MM.1S (cell line): ENCODE data around the gene CTSA.

ENCODE experiments used
- DNase-seq: peaks from one replicate; pipeline ENCODE4 v3.0.0-alpha.2; 2015
- H2AFZ ChIP-seq: fragments of 300-600 bp; sonication (generic); 2 replicates; pipeline ENCODE4 v1.6.0; 2016; ENCODE audit warnings: antibody characterized with exemption, low read length
- H3F3A ChIP-seq: fragments of 300-600 bp; sonication (generic); 2 replicates; pipeline ENCODE4 v1.6.1; 2016; ENCODE audit warnings: mild to moderate bottlenecking, antibody characterized with exemption, low read length, moderate library complexity, mixed read lengths; ENCODE audit not compliant: insufficient read depth
- H3K27ac ChIP-seq: fragments of 300-600 bp; sonication (generic); 2 replicates; pipeline ENCODE4 v1.5.1; 2016; ENCODE audit warnings: mild to moderate bottlenecking, low read length
- H3K27me3 ChIP-seq: fragments of 300-600 bp; sonication (generic); replicated peaks from 2 replicates; pipeline ENCODE4 v1.6.0; 2016; ENCODE audit warnings: low read length; ENCODE audit not compliant: insufficient read depth
- H3K36me3 ChIP-seq: fragments of 300-600 bp; sonication (generic); replicated peaks from 2 replicates; pipeline ENCODE4 v1.6.1; 2016; ENCODE audit warnings: mild to moderate bottlenecking, low read length, mixed read lengths; ENCODE audit not compliant: insufficient read depth
- H3K4me1 ChIP-seq: fragments of 300-600 bp; sonication (generic); 2 replicates; pipeline ENCODE4 v1.6.1; 2016; ENCODE audit warnings: low read length, mixed read lengths
- H3K4me2 ChIP-seq: fragments of 300-600 bp; sonication (generic); 2 replicates; pipeline ENCODE4 v1.6.0; 2016; ENCODE audit warnings: low read depth, low read length
- H3K4me3 ChIP-seq: fragments of 300-600 bp; sonication (generic); 2 replicates; pipeline ENCODE4 v1.5.1; 2016; ENCODE audit warnings: low read length, mixed read lengths
- H3K79me2 ChIP-seq: fragments of 300-600 bp; sonication (generic); 2 replicates; pipeline ENCODE4 v1.6.1; 2016; ENCODE audit warnings: mixed run types, low read length, mixed read lengths
- H3K9ac ChIP-seq: fragments of 300-600 bp; sonication (generic); 2 replicates; pipeline ENCODE4 v1.6.1; 2016; ENCODE audit warnings: low read length, mixed read lengths
- H3K9me2 ChIP-seq: fragments of 300-600 bp; sonication (generic); replicated peaks from 2 replicates; pipeline ENCODE4 v1.6.1; 2016; ENCODE audit warnings: mild to moderate bottlenecking, low read length, mixed read lengths; ENCODE audit not compliant: insufficient read depth
- H3K9me3 ChIP-seq: fragments of 300-600 bp; sonication (generic); replicated peaks from 2 replicates; pipeline ENCODE4 v1.6.1; 2016; ENCODE audit warnings: mild to moderate bottlenecking, low read length, mixed read lengths; ENCODE audit not compliant: insufficient read depth
- H4K20me1 ChIP-seq: fragments of 300-600 bp; sonication (generic); 2 replicates; pipeline ENCODE4 v1.6.1; 2016; ENCODE audit warnings: mild to moderate bottlenecking, low read length, moderate library complexity, mixed read lengths; ENCODE audit not compliant: insufficient read depth
- CTCF ChIP-seq: fragments of 300-600 bp; sonication (generic); IDR thresholded peaks from 2 replicates; pipeline ENCODE4 v1.5.1; 2016; ENCODE audit warnings: antibody characterized with exemption, low read length, mixed read lengths
- EZH2 ChIP-seq: fragments of 300-600 bp; sonication (generic); optimal IDR thresholded peaks from 2 replicates; pipeline ENCODE3; 2017; ENCODE audit warnings: low read depth, mild to moderate bottlenecking, antibody characterized with exemption, low read length, mixed read lengths
- EZH2phosphoT487 ChIP-seq: fragments of 300-600 bp; sonication (generic); IDR thresholded peaks from 2 replicates; pipeline ENCODE4 v1.6.1; 2018; ENCODE audit warnings: antibody characterized with exemption, low read length

CTSA gene

GRCh38 chr20:45878076-45878761 is 12.9 kb upstream of the CTSA start:
- DNase-seq: no peak

GRCh38 chr20:45880988-45881788 is 9.9 kb upstream of the CTSA start, which contains the start of gene ZSWIM1:
Gene ZSWIM1 (plus strand): TSS chr20:45881227. CDS start chr20:45882593, 1,366 bp downstream.
- peak; percentile 99 for DNase-seq
- Histone ChIP-seq H3K36me3 (no peaks in the 10 kb centered on the region), H3K9me3 (no peaks in the 10 kb centered on the region), H3K79me2 (peaks cover 14% of the 10 kb centered on the region), H3K27me3 (no peaks in the 10 kb centered on the region), H4K20me1 (no peaks in the 10 kb centered on the region), H3K4me1 (no peaks in the 10 kb centered on the region), H3F3A (no peaks in the 10 kb centered on the region; the same call in 1 of the 2 replicates), H3K4me3 (peak within 1 kb of the TSS; percentile 91), H3K9ac (peak within 1 kb of the TSS; percentile 75), H2AFZ (peak within 1 kb of the TSS; percentile 77), H3K4me2 (peak within 1 kb of the TSS; percentile 72), H3K27ac (peak within 1 kb of the TSS; percentile 16; the same call in 1 of the 2 replicates), H3K9me2 (no peaks in the 10 kb centered on the region)
- no peak for TF ChIP-seq CTCF
- TF ChIP-seq EZH2phosphoT487: no peak
- TF ChIP-seq EZH2: no peak

More at GRCh38 chr20:45878076-45878761, 12.9 kb upstream of the CTSA start:
- Histone ChIP-seq H3F3A (no peaks in the 10 kb centered on the region), H3K36me3 (no peaks in the 10 kb centered on the region), H3K9ac (no peak overlapping the region), H3K79me2 (peaks cover 14% of the 10 kb centered on the region), H3K4me3 (no peak overlapping the region), H2AFZ (no peak overlapping the region), H3K27ac (no peak overlapping the region), H3K27me3 (no peaks in the 10 kb centered on the region), H4K20me1 (no peaks in the 10 kb centered on the region), H3K9me2 (no peaks in the 10 kb centered on the region), H3K4me1 (no peaks in the 10 kb centered on the region), H3K4me2 (no peak overlapping the region), H3K9me3 (no peaks in the 10 kb centered on the region)
- no peak for TF ChIP-seq EZH2
- TF ChIP-seq EZH2phosphoT487: no peak
- no peak for TF ChIP-seq CTCF

- Histone ChIP-seq H2AFZ (no peak overlapping the region), H3K27me3 (no peaks in the 10 kb centered on the region), H3K4me1 (no peaks in the 10 kb centered on the region), H3K9me2 (no peaks in the 10 kb centered on the region), H4K20me1 (no peaks in the 10 kb centered on the region), H3K27ac (no peak overlapping the region), H3K4me3 (no peak overlapping the region), H3K79me2 (peaks cover 14% of the 10 kb centered on the region), H3F3A (no peaks in the 10 kb centered on the region; the same call in 1 of the 2 replicates), H3K36me3 (no peaks in the 10 kb centered on the region), H3K9me3 (no peaks in the 10 kb centered on the region), H3K4me2 (no peak overlapping the region), H3K9ac (no peak overlapping the region)
- TF ChIP-seq CTCF (no peak), EZH2phosphoT487 (no peak)
- DNase-seq: no peak
Observed at GRCh38 chr20:45882469-45883099, 8.6 kb upstream of the CTSA start.
